Measurements from ENCODE around the gene RAPGEFL1.

GRCh38 chr17:40197550-40197949, 20.3 kb downstream of the RAPGEFL1 start:
- TF ChIP-seq CTCF (IDR thresholded peaks at IDR 0.05; ENCODE audit: insufficient read depth, low read length) (no peak), REST (IDR thresholded peaks at IDR 0.05; ENCODE audit: insufficient replicate concordance, low read depth) (no peak), SPI1 (IDR thresholded peaks at IDR 0.05; ENCODE audit: borderline replicate concordance, low read depth) (no peak), GABPA (IDR thresholded peaks at IDR 0.05; ENCODE audit: low read depth) (no peak), POLR2AphosphoS5 (IDR thresholded peaks at IDR 0.05; ENCODE audit: low read depth) (no peak)

Data from HL-60 (cell line).